SU-DHL-6 (cell line): ENCODE measurements around the gene MAPK6.
A peak's percentile ranks its signal among the peaks of the same experiment; 100 is the strongest.

Experiments used
- H2AFZ ChIP-seq: fragments of 200-600 bp; sonication (generic); 2 replicates; pipeline ENCODE4 v1.6.1; 2014; ENCODE audit warnings: low read depth, mild to moderate bottlenecking, moderate library complexity, mixed read lengths, antibody characterized with exemption, low read length; ENCODE audit not compliant: severe bottlenecking
- H3F3A ChIP-seq: fragments of 200-600 bp; shearing (Covaris generic); 2 replicates; pipeline ENCODE4 v1.6.0; 2016; ENCODE audit warnings: antibody characterized with exemption, mild to moderate bottlenecking; ENCODE audit not compliant: insufficient read depth
- H3K27ac ChIP-seq: fragments of 200-600 bp; sonication (generic); 2 replicates; pipeline ENCODE4 v1.5.1; 2016; ENCODE audit warnings: low read depth, mild to moderate bottlenecking, low read length, moderate library complexity, mixed read lengths
- H3K27me3 ChIP-seq: fragments of 200-600 bp; sonication (generic), shearing (Covaris generic); 2 replicates; pipeline ENCODE4 v1.6.0; 2014; ENCODE audit warnings: mild to moderate bottlenecking, low read length
- H3K36me3 ChIP-seq: fragments of 200-600 bp; sonication (generic); 2 replicates; pipeline ENCODE4 v1.6.1; 2014; ENCODE audit warnings: mild to moderate bottlenecking, low read length, mixed read lengths
- H3K4me2 ChIP-seq: fragments of 300-600, 200-600 bp; shearing (Covaris generic), sonication (generic); 2 replicates; pipeline ENCODE4 v1.6.0; 2014; ENCODE audit warnings: low read length, low read depth, mild to moderate bottlenecking; ENCODE audit not compliant: poor library complexity, severe bottlenecking
- H3K4me3 ChIP-seq: fragments of 200-600 bp; sonication (generic); 2 replicates; pipeline ENCODE4 v1.5.1; 2014; ENCODE audit warnings: antibody characterized with exemption, low read length, mild to moderate bottlenecking, mixed read lengths; ENCODE audit not compliant: insufficient read depth, poor library complexity, severe bottlenecking
- H3K79me2 ChIP-seq: fragments of 200-600 bp; sonication (generic); 2 replicates; pipeline ENCODE4 v1.6.1; 2014; ENCODE audit warnings: mild to moderate bottlenecking, low read length, moderate library complexity; ENCODE audit not compliant: insufficient read depth
- H3K9ac ChIP-seq: fragments of 200-600 bp; sonication (generic); 2 replicates; pipeline ENCODE4 v1.7.0; 2014; ENCODE audit warnings: mild to moderate bottlenecking, low read length
- H3K9me2 ChIP-seq: fragments of 200-600 bp; sonication (generic); replicated peaks from 2 replicates; pipeline ENCODE4 v1.6.1; 2014; ENCODE audit warnings: low read length; ENCODE audit not compliant: insufficient read depth
- H3K9me3 ChIP-seq: fragments of 200-600 bp; sonication (generic); 2 replicates; pipeline ENCODE4 v1.6.1; 2014; ENCODE audit warnings: low read length, mixed read lengths; ENCODE audit not compliant: insufficient read depth
- H4K20me1 ChIP-seq: fragments of 200-600 bp; sonication (generic); 2 replicates; pipeline ENCODE4 v1.6.1; 2014; ENCODE audit warnings: low read depth, mild to moderate bottlenecking, antibody characterized with exemption, low read length, moderate library complexity, mixed read lengths
- EZH2phosphoT487 ChIP-seq: fragments of 200-600 bp; sonication (generic), shearing (Covaris generic); conservative IDR thresholded peaks from 2 replicates; pipeline ENCODE4 v1.6.1; 2018; ENCODE audit warnings: mild to moderate bottlenecking, antibody characterized with exemption, low read length, moderate library complexity, mixed read lengths
- TF ChIP-seq, protein P1 (sequence below): fragments of 200-600 bp; sonication (generic); IDR thresholded peaks from one replicate; pipeline ENCODE4 v1.5.1; 2017; ENCODE audit warnings: antibody characterized with exemption, mild to moderate bottlenecking, low read length, moderate library complexity; ENCODE audit not compliant: insufficient read depth, poor library complexity, severe bottlenecking

Gene MAPK6

GRCh38 chr15:52018244-52018643, 775 bp upstream of the MAPK6 start:
- Histone ChIP-seq H3K27ac (no peak overlapping the region), H3K9me3 (no peaks in the 10 kb centered on the region), H3K4me3 (no peak overlapping the region), H3K9me2 (no peaks in the 10 kb centered on the region), H3K4me2 (peak overlapping the region; percentile 51), H4K20me1 (0 out of 2 replicates have a peak, but pooled peaks cover 6% of the 10 kb centered on the region), H2AFZ (peak overlapping the region; percentile 66), H3F3A (peaks cover 17% of the 10 kb centered on the region), H3K9ac (peak overlapping the region; percentile 54), H3K36me3 (no peaks in the 10 kb centered on the region), H3K27me3 (no peaks in the 10 kb centered on the region), H3K79me2 (peaks cover 37% of the 10 kb centered on the region)
- TF ChIP-seq, protein P1, sequence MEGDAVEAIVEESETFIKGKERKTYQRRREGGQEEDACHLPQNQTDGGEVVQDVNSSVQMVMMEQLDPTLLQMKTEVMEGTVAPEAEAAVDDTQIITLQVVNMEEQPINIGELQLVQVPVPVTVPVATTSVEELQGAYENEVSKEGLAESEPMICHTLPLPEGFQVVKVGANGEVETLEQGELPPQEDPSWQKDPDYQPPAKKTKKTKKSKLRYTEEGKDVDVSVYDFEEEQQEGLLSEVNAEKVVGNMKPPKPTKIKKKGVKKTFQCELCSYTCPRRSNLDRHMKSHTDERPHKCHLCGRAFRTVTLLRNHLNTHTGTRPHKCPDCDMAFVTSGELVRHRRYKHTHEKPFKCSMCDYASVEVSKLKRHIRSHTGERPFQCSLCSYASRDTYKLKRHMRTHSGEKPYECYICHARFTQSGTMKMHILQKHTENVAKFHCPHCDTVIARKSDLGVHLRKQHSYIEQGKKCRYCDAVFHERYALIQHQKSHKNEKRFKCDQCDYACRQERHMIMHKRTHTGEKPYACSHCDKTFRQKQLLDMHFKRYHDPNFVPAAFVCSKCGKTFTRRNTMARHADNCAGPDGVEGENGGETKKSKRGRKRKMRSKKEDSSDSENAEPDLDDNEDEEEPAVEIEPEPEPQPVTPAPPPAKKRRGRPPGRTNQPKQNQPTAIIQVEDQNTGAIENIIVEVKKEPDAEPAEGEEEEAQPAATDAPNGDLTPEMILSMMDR, result no peak
- no peak for TF ChIP-seq EZH2phosphoT487

DNA sequence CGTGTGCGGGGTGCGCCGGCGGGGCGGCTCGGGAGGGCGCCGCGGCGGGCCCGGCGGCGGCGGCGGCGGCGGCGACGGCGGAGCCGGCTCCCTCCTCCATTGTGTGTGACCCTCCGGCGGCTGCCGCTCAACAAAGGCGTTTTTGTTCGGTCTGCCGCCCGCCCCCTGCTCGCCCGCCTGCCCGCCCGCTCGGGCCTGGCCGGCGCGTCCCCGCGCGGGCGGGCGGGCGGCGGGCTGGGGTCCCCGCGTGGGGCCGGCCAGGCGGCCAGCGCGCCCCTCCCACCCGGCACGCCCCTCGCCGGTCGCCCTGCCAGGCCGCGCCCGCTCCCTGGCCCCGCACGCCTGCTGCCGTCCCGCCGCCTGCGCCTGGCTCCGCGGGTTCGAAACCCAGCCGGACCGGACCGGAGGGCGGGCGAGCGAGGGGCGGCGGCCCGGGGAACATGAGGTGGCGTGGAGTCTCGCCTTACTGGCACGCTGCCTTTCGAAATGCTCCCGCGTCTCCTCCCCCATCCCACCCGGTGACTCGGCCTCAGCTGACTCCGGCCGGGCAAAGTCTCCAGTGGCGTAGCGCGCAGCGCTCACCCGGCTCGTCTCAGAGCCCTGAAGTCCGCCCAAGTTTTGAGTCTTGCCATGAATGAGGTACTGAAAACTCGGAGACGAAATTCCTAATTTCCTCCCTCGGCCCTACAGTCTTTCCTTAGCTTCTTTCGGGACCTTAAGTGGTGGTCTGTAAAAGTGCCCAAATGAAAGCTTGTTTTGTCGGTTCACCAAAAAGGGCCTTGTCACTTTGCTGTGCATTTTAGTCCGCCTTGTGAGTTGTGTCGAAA, 588 bp downstream of the MAPK6 start:
- Histone ChIP-seq H3K79me2 (peaks cover 51% of the 10 kb centered on the region), H3K27ac (peak overlapping the region; percentile 83), H3K4me2 (peak overlapping the region; percentile 97), H3K9me3 (no peaks in the 10 kb centered on the region), H4K20me1 (0 out of 2 replicates have a peak, but pooled peaks cover 6% of the 10 kb centered on the region), H3F3A (peaks cover 17% of the 10 kb centered on the region), H2AFZ (peak overlapping the region; percentile 66), H3K4me3 (peak overlapping the region; percentile 83), H3K9me2 (no peaks in the 10 kb centered on the region), H3K9ac (peak overlapping the region; percentile 65), H3K27me3 (no peaks in the 10 kb centered on the region), H3K36me3 (no peaks in the 10 kb centered on the region)
- TF ChIP-seq, protein P1, result no peak
- TF ChIP-seq EZH2phosphoT487, result no peak

GRCh38 chr15:52020221-52021085, 1.4 kb downstream of the MAPK6 start:
- Histone ChIP-seq H3K79me2 (peaks cover 59% of the 10 kb centered on the region), H3K9me2 (no peaks in the 10 kb centered on the region), H3K4me3 (peak overlapping the region; percentile 83), H3K36me3 (no peaks in the 10 kb centered on the region), H3K27ac (peak overlapping the region; percentile 83), H3K9me3 (no peaks in the 10 kb centered on the region), H2AFZ (peak overlapping the region; percentile 1), H3K9ac (peak overlapping the region; percentile 65), H4K20me1 (0 out of 2 replicates have a peak, but pooled peaks cover 6% of the 10 kb centered on the region), H3K27me3 (no peaks in the 10 kb centered on the region), H3K4me2 (peak overlapping the region; percentile 97), H3F3A (peaks cover 17% of the 10 kb centered on the region)
- TF ChIP-seq EZH2phosphoT487, result no peak
- TF ChIP-seq, protein P1, result no peak
